Endodermal cell (in vitro differentiated cells): ENCODE results near the gene CCDC77. TPM values are rescaled to one million over a fixed set of nuclear protein-coding genes. Genes with fewer than 3 reads are reported as not detected.

ENCODE experiments used
- DNase-seq: peaks from one replicate; pipeline ENCODE4 v3.0.0-alpha.2; 2017
- H3K27ac ChIP-seq: 2 replicates; pipeline ENCODE4 v1.5.1; 2013; ENCODE audit warnings: mild to moderate bottlenecking, low read depth, low read length, moderate library complexity
- H3K27me3 ChIP-seq: 2 replicates; pipeline ENCODE4 v1.6.1; 2013; ENCODE audit warnings: mild to moderate bottlenecking, low read length, moderate library complexity; ENCODE audit not compliant: insufficient read depth, control insufficient read depth, poor library complexity, severe bottlenecking
- H3K36me3 ChIP-seq: 2 replicates; pipeline ENCODE4 v1.7.0; 2013; ENCODE audit warnings: mild to moderate bottlenecking, low read length, moderate library complexity; ENCODE audit not compliant: control insufficient read depth, insufficient read depth
- H3K4me1 ChIP-seq: one replicate; pipeline ENCODE4 v1.7.0; 2013; ENCODE audit warnings: low read length; ENCODE audit not compliant: control insufficient read depth, insufficient read depth
- H3K4me3 ChIP-seq: 2 replicates; pipeline ENCODE4 v1.5.1; 2013; ENCODE audit warnings: mild to moderate bottlenecking, low read length, moderate library complexity
- H3K9ac ChIP-seq: 2 replicates; pipeline ENCODE4 v1.6.1; 2013; ENCODE audit warnings: mild to moderate bottlenecking, low read length, moderate library complexity; ENCODE audit not compliant: poor library complexity, severe bottlenecking; ENCODE audit errors: extremely low read depth
- H3K9me3 ChIP-seq: 2 replicates; pipeline ENCODE4 v1.6.1; 2013; ENCODE audit warnings: mild to moderate bottlenecking, low read length, moderate library complexity; ENCODE audit not compliant: control insufficient read depth
- H3K27ac Mint-ChIP-seq: 2 replicates; pipeline ENCODE4 v1.8.0; 2020; ENCODE audit warnings: mixed read lengths
- H3K27me3 Mint-ChIP-seq: 2 replicates; pipeline ENCODE4 v1.8.0; 2021; ENCODE audit warnings: mild to moderate bottlenecking, mixed read lengths; ENCODE audit not compliant: insufficient read depth
- H3K36me3 Mint-ChIP-seq: 2 replicates; pipeline ENCODE4 v1.8.0; 2020; ENCODE audit warnings: low read depth, mixed read lengths
- H3K4me1 Mint-ChIP-seq: 2 replicates; pipeline ENCODE4 v1.8.0; 2020; ENCODE audit warnings: mixed read lengths
- H3K4me3 Mint-ChIP-seq: 2 replicates; pipeline ENCODE4 v1.8.0; 2020; ENCODE audit warnings: mild to moderate bottlenecking, moderate library complexity, mixed read lengths
- H3K9me3 Mint-ChIP-seq: 2 replicates; pipeline ENCODE4 v1.8.0; 2020; ENCODE audit warnings: mild to moderate bottlenecking, mixed read lengths
- CTCF ChIP-seq: fragments of 200-600 bp; sonication (generic); conservative IDR thresholded peaks from 2 replicates; pipeline ENCODE4 v1.5.0; 2021; ENCODE audit warnings: antibody characterized with exemption, mild to moderate bottlenecking
- WGBS, 2 experiments: methylation state at CpG; one replicate each; pipeline versions ENCODE4 v1.1.5 to v1.1.7; 2013; ENCODE audit warnings: missing lambda C conversion rate in 2 of 2, mixed read lengths in 1 of 2; ENCODE audit not compliant: insufficient coverage in 1 of 2, insufficient read length in 1 of 2; 5-methylcytosine and 5-hydroxymethylcytosine counted together
- total RNA-seq, 2 donors: library from RNA; stranded (reverse); fragmentation: NEBNext Ultra II Directional in 1 of 2; extraction: Animal tissue kit (Norgen Biotek cat#: 25700) in 1 of 2; gene quantifications; 2 replicates in 1 of 2; 3 replicates in 1 of 2; pipeline ENCODE4 v1.2.1, GENCODE V29; 2021

Gene CCDC77
- total RNA-seq, 2 donors from 2014 or later, result 26.4 to 39.1 TPM

GRCh38 chr12:475286-475685 lies 73.8 kb downstream of the CCDC77 start:
- Mint-ChIP-seq H3K27ac (peak overlapping the region; percentile 11), H3K4me1 (peaks cover 38% of the 10 kb centered on the region), H3K36me3 (peaks cover 39% of the 10 kb centered on the region), H3K9me3 (no peaks in the 10 kb centered on the region), H3K27me3 (no peaks in the 10 kb centered on the region), H3K4me3 (no peak overlapping the region)
- TF ChIP-seq CTCF, result no peak
- peak; percentile 49 for DNase-seq
- Histone ChIP-seq H3K36me3 (peaks cover 12% of the 10 kb centered on the region), H3K4me3 (no peak overlapping the region), H3K9me3 (no peaks in the 10 kb centered on the region), H3K27ac (no peak overlapping the region), H3K4me1 (peaks cover 2% of the 10 kb centered on the region), H3K9ac (no peak overlapping the region), H3K27me3 (no peaks in the 10 kb centered on the region)
- WGBS, 2 experiments, result 87 to 91% methylated on average over 5 of the region's 5 CpGs

DNA sequence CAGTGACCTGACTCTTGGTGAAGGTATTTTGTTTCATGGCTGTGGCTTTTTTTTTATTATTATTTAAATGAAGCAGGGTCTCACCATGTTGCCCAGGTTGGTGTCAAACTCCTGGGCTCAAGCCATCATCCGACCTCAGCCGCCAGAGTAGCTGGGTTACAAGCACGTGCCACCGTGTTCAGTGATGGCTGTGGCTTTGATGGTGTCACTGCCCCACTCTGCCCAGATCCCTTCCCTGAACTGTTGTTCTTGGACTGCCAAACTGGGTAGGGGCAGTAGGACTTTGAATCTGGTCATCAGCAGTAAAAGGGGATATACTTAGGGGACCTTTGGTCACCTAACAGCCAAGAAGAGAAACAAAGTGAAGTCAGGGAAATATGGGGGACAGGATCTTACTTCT lies 77.7 kb downstream of the CCDC77 start:
- H3K36me3 Mint-ChIP-seq, result peaks cover 41% of the 10 kb centered on the region
- Histone ChIP-seq H3K4me1 (no peaks in the 10 kb centered on the region), H3K9me3 (no peaks in the 10 kb centered on the region), H3K9ac (no peak overlapping the region), H3K36me3 (peaks cover 18% of the 10 kb centered on the region), H3K27ac (no peak overlapping the region), H3K27me3 (no peaks in the 10 kb centered on the region), H3K4me3 (no peak overlapping the region)
- no peaks in the 10 kb centered on the region for H3K9me3 Mint-ChIP-seq
- no peaks in the 10 kb centered on the region for H3K27me3 Mint-ChIP-seq
- DNase-seq, result peak; percentile 42
- H3K4me1 Mint-ChIP-seq, result peaks cover 33% of the 10 kb centered on the region
- no peak for TF ChIP-seq CTCF
- 85 to 93% methylated on average over 4 of the region's 4 CpGs for WGBS, 2 experiments
- no peak overlapping the region for H3K27ac Mint-ChIP-seq
- H3K4me3 Mint-ChIP-seq, result no peak overlapping the region

DNA sequence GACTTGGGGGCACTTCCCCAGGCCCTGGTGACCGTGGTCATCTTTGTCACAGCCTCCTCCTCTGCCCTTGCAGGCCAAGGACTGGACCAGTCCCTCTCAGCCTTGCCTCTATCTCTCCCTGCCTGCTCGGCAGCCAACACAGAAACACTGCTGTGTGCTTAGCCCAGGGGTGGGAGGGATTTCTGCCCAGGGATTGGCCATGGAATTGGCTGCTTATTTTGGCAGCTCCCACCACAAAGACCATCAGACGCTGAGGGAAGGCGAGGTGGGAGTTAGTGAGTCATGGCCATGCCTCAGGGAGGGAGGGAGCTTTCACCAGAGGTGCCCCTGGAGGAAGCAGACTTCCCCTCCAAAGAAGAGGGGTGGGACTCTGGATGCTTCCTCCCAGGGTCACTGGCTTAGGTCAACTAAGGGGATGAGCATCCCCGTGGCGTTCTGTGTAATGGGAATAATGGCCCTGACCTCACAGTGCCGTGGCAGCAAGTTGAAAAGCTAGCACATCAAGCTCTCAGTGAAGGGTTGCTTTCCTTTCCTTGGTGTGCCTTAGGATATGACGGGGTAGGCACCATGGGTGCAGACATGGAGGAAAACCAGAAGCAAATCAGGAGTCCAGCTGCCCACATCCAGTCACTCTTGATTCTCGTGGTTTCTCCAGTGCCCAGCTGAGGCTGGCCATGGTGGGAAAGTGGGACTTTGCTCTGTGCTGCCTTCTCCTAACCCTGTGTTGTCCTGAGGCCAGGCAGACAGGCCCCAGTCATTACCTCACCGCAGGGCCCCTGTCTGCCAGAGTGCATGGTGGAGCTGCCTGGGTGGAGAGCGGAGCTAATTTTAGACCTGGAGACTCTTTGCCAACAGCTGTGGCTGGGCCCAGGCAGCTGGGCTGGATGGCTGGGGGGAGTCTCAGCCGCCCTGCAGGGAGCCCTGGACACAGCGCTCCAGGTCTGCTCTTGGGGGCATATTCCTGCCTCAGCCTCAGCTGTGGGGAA lies 79.7 kb downstream of the CCDC77 start:
- no peaks in the 10 kb centered on the region for H3K9me3 ChIP-seq
- peak; percentile 54 for DNase-seq
- H3K27me3 ChIP-seq, result no peaks in the 10 kb centered on the region
- no peak overlapping the region for H3K4me3 ChIP-seq
- H3K27ac ChIP-seq, result no peak overlapping the region
- H3K27me3 Mint-ChIP-seq, result no peaks in the 10 kb centered on the region
- H3K4me1 Mint-ChIP-seq, result peaks cover 24% of the 10 kb centered on the region
- H3K4me3 Mint-ChIP-seq, result no peak overlapping the region
- peaks cover 46% of the 10 kb centered on the region for H3K36me3 Mint-ChIP-seq
- no peak overlapping the region for H3K9ac ChIP-seq
- H3K36me3 ChIP-seq, result peaks cover 21% of the 10 kb centered on the region
- H3K27ac Mint-ChIP-seq, result peak overlapping the region; percentile 30
- H3K9me3 Mint-ChIP-seq, result no peaks in the 10 kb centered on the region
- WGBS, 2 experiments, result 82 to 83% methylated on average over 5 to 13 of the region's 13 CpGs
- TF ChIP-seq CTCF, result no peak
- no peaks in the 10 kb centered on the region for H3K4me1 ChIP-seq
